H1 (cell line): Measurements from ENCODE around the gene DENND11. TPM values are rescaled to one million over a fixed set of nuclear protein-coding genes. Genes with fewer than 3 reads are reported as not detected.

Experiments
- GABPA ChIP-seq: IDR thresholded peaks from 2 replicates; pipeline ENCODE4 v1.6.1; 2011; ENCODE audit warnings: mild to moderate bottlenecking, low read length, moderate library complexity, borderline replicate concordance; ENCODE audit not compliant: insufficient read depth
- HDAC6 ChIP-seq: IDR thresholded peaks from one replicate; pipeline ENCODE4 v1.7.1; 2012; ENCODE audit warnings: low read depth, mild to moderate bottlenecking, inconsistent platforms, low read length, moderate library complexity
- SUZ12 ChIP-seq: fragments of 200-600 bp; sonication (generic); IDR thresholded peaks from 2 replicates; pipeline ENCODE4 v1.6.1; 2012; ENCODE audit warnings: mild to moderate bottlenecking, inconsistent platforms, low read length, moderate library complexity, mixed read lengths
- polyA plus RNA-seq, 7 experiments: library from polyadenylated mRNA; depleted of rRNA in 3 of 7; stranded (reverse) in 5 of 7; unstranded in 2 of 7; fragments of >200 nt in 5 of 7; fragments of 200-250 nt in 2 of 7; gene quantifications; 1 replicate in 5 of 7; 2 replicates in 1 of 7; 4 replicates in 1 of 7; pipeline versions ENCODE4 v1.2.1 to v1.2.3, GENCODE V29; 2011 to 2013; ENCODE audit warnings: missing spikeins in 2 of 7, mixed read lengths in 2 of 7
- total RNA-seq: library from RNA; stranded (reverse); fragmentation: NEBNext Ultra II Directional; extraction: Animal tissue kit (Norgen Biotek cat#: 25700); gene quantifications from 2 replicates; pipeline ENCODE4 v1.2.1, GENCODE V29; 2021

Gene DENND11
- total and polyA plus RNA-seq, 2 of the 8 experiments (the other 6 are each of a cell fraction or from before 2014, with no cell fraction given): 8.0 to 26.8 TPM

- no peak for TF ChIP-seq SUZ12
- TF ChIP-seq GABPA: no peak
- no peak for TF ChIP-seq HDAC6
Observed at GRCh38 chr7:141696348-141696747, 5.6 kb downstream of the DENND11 start (continued).
